ENCODE results near the gene GLRX5. TPM values are rescaled to one million over a fixed set of nuclear protein-coding genes. Genes with fewer than 3 reads are reported as not detected.
"Not testable (repeated sequence)": the region's sequence is repeated elsewhere in the genome, so short reads cannot be mapped to it uniquely, and the experiment has no call there.

The GLRX5 gene
- total RNA-seq, 1 experiment from 2014 or later = 56.9 TPM

DNA sequence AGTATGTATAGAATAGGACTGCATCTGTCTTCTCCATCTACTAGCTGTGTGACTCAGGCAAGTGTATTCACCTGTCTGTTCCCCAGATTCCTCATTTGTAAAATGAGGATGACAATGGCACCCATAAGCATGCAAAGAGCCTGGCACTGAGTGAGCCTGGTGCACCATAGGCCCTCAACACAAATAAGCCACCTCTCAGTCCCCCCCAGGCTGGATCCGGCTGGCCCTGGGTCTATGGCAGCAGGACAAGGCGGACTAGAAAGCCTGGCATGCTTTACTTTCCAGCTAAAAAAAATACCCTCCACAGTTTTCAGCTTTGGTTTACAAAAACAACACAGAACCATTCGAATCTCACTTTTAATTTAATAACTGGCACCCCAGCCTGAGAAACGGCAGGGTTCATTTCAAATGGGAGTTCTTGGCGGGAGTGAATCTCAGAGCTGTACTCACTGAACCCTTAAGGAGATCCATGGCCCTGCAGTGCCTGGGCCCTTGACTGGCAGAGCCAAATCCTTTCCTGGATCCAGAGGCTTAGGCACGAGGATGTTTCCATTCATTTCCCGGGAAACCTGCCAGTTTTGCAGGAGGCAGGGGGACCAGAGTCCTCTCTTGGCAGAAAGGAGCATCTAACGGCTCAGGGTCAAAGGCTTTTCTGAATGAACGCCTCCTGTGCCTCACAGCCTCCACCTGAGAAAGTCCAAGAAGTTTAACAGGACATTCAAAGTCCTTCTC, 36.1 kb upstream of the GLRX5 start:
- DNase-seq (ENCODE audit: low spot score) = no peak

DNA sequence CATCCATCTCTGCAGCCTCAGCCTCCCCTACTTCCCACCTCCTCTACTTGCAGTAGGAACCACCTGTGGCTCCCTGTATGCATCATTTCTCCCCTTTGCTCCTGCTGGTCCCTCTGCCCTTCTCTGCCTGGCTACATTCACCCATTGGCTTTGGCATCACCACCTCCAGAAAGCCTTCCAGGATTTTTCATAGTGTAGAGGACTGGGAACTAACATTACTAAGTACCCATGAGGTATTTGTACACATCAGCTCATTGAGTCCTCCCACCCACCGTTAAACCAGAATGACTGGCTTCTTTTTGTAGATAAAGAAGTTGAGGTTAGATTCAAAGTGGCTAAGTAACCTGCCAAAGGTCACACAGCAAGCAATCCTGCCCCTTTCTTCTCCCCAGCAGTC, 35.5 kb upstream of the GLRX5 start:
- no peak for DNase-seq (ENCODE audit: low spot score)

DNA sequence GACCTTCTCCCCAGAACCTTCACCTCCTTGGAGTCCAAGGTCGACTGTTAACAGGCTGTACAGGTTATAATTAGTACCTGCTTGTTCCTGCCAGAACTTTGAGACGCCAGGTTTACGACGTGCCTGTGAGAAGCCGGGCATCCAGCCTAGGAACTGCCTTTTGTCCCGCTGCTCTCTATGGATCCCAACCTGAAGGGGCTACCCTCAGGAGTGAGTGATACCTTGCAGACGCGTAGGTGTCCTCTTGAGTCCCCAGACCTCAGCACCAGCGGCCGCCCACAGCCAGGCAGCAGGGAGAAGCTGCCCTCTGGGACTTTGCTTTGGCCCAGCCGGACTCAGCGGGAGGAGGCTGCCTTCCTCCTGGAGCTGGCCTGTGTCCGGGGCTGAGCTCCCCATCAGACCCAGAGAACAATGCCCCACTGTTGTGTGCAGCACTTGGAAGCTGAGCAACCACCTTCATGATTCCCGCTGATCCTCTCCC, 34.6 kb upstream of the GLRX5 start:
- DNase-seq (ENCODE audit: low spot score) = no peak

DNA sequence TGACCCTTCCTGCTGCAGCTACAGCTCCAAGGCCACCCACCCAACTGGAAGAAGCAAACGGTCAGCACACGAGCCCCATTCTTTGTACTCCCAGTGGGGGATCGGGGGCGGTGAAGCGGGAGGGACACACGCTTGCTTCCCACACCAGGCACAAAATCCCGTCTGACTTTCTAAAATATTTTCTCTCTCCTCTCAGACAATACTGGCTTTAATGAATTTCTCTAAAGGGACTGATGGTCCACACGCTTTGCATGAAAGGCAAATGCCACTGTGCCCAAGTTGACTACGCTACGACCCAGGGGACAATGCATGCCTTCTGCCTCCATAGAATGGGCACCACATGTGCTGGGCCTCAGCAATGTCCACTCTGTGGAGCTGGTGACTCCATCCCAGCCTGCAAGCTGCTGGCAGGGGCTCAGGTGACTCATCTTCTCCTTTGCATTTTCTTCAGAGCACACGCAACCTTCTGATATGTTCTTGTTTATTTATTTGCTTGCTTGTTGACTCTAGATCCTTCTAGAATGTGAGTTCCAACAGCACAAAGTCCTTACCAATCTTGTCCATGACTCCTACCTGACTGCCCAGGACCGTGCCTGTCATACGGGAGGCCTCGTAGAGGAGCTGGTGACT, 34.0 kb upstream of the GLRX5 start:
- no peak for DNase-seq (ENCODE audit: low spot score)

DNA sequence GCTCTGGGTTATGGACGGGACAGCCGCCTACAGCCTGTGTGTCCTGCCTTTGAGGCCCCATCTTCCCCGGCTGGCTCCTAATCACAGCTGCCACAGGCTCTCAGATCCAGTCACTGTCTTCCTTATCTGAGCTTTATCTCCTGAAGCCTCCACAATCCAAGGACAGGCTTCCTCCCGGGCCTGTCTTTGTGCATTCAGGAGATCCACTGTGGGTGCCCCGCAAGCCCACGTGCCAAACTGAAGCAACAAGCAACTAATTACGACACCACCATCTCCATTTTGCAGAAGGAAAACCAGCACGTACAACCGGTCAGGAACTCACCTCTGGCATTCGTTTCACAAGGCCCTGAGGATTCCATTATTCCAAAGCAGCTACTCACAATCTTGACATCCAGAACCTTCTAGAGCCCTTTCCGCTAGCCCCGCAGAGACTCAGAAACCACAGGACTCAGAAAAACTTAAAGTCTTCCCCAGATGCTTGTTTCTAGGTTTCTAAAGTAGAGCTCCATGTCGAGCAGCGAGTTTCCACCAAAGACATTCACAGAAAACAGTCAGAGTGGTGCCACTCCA, 32.4 kb upstream of the GLRX5 start:
- DNase-seq (ENCODE audit: low spot score) = no peak

DNA sequence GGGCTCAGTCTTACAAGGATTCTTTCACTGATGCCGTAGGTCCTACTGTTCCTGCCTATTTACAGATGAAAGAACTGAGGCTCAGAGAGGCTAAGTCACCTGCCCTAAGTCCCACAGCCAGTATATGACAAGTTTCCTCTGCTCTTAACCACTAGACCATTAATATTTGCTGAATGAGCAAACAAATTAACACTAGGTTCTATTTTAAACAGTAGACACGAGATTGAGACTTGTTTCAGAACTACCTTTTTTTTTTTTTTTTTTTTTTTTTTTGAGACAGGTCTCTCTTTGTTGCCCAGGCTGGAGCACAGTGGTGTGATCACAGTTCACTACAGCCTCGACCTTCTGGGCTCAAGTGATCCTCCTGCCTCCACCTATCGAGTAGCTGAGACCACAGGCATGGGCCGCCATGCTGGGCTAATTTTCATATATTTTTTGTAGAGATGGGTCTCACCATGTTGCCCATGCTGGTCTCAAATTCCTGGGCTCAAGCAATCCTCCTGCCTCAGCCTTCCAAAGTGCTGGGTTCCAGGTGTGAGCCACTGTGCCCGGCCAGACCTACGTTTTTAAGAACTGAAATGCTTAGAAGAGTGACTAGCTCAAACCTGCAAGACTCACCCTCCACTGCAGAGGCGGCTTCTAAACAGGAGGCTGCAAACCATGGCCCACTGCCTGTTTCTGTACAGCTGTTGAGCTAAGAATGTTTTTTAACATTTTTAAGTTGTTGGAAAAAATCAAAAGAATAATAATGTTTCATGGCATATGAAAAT, 31.3 kb upstream of the GLRX5 start:
- DNase-seq (ENCODE audit: low spot score) = no peak

DNA sequence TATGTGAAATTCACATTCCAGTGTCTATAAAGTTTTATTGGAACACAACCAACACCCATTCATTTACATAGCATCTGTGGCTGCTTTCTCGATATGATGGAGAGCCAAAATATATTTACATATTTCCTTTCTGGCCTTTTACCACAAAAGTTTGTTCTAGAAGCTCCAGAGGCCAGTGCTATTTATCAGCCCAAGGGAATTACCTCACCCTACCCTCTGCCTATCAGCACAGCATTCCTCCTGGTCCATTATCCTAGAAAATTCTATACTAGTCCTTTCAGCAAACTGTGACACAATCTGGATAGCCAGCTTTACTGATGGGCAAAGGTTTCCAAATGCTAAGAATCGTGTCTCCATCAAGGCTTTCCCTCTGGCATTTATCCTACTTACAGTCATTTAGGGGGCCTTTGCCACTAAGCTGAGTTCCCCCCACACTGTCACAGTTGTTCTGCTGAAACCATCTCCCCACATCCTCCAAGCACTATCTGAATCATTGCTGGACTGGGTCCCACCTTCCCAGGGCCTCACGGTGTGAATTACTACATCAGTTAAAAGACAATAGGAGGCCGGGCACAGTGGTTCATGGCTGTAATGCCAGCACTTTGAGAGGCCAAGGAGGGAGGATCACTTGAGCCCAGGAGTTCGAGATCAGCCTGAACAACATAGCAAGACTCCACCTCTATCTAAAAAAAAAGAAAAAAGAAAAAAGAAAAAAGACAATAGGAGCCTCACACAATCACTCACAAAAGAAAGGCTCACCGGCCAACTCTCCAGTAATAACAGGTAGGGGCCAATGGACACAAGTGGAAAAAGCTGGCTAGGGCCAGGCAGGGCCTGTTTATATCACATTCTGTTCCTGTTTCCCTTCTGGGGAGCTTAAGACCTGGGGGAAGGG, 30.5 kb upstream of the GLRX5 start:
- DNase-seq (ENCODE audit: low spot score) = no peak

DNA sequence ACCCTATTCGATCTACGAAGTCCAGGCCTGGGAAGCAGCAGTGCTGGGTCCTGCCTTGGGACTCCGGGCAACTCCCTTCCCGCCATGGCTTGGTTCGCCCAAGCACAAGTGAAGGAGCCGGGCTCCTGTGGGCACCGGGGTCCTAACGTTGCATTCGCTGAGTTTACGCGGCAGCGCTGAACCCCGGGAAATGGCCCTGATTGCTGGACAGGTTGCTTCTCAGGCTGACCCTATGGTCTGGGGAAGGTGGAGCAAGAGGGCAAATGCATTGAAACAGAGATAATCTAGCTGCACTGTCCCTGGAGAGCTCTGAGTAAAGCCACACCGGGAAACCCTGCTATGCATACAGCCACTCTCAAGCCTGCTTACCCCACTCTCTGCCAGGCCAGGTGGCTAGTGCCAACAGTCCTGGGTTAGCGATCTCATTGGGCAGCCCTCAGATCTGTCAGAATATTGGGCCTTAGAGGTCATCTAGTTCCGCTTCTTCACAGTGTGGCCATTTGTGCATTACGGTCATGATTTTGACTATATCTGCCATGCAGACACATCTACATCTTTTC, 29.7 kb upstream of the GLRX5 start:
- DNase-seq (ENCODE audit: low spot score) = no peak

DNA sequence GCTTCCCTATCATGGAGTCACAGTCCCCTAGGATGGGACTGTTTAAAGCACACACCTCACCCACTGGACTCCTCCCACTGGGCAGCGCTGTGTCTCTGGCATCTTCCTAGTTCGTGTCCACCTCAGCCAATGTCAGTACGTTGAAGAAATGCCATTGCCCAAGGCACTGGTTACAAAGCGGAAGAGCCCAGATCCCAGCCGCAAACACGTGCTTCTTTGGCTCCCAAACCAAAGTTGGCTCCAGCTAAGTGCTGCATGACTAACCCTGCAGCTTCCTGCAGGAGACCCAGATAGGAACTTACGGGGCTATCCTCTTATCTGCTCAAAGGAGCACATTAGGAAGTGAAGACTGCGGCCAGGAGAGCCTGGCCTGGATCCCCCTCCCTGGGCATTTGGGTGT, 27.7 kb upstream of the GLRX5 start:
- DNase-seq (ENCODE audit: low spot score) = no peak

DNA sequence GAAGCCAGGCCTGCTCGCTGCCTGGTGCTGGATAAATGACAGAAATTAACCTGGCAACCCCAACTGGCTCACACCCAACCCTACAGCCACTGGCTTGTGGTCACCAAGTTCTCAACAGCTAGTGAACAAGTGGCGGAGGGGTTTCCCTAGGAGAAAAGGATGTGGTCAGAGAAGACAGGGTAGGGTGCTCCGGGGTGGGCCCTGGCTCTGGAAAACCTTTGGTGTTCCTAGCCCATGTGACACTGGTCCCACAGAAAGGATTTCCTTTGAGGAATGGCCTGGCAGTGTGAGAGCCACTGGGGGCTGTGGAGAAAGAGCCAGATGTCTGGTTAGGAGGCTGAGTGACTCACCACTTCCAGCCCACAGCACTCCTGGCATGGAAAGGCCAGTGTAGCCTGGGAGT, 27.1 kb upstream of the GLRX5 start:
- DNase-seq (ENCODE audit: low spot score) = no peak

DNA sequence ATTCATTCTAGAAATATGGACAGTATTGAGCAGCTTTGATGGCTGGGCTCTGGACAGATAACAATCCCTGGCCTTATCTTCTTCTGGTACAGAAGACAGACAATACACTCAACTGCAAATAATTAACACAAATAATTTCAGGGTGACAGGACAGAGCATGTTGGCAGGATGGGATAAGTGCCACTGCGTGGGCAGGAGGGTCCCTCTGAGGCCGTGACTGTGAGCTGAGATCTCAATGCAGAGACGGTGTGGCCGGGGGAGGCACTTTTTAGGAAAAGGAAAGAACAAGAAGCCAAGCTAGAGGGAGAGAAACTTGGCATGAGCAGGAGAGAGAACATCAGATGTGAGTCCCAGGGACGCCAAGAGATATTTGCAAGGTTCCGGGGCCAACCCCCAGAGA, 26.5 kb upstream of the GLRX5 start:
- no peak for DNase-seq (ENCODE audit: low spot score)

DNA sequence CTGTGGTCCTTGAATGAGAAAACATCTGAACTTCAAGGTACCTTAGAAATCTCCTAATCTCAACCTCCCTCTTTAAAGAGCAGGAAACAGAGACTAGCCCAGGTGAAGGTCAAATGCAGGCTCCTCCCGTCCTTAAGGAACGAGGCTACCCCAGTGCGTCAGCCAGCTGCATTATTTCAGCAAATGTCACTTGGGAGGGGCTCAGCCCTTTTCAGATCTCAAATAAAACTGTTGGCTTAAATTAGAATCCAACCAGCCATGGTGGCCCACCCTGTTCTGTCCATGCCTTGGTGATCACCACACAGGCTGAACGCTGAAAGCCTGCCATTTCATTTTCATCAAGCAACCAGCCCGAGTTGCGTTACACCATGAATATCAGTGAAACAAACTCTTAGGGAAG, 25.4 kb upstream of the GLRX5 start:
- no peak for DNase-seq (ENCODE audit: low spot score)

DNA sequence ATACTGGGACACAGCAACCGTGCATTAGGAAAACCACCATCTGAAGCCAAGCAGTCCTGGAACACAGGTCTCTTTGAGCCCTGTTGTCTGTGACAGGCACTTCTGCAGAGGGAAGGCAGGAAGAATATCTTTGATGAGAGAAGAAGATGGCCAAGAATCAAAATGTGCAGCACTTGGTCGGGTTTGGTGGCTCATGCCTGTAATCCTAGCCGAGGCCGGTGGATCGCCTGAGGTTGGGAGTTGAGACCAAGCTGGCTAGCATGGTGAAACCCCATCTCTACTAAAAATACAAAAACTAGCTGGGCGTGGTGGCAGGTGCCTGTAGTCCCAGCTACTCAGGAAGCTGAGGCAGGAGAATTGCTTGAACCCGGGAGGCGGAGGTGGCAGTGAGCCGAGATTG, 24.5 kb upstream of the GLRX5 start:
- not testable (repeated sequence) for DNase-seq (ENCODE audit: low spot score)

DNA sequence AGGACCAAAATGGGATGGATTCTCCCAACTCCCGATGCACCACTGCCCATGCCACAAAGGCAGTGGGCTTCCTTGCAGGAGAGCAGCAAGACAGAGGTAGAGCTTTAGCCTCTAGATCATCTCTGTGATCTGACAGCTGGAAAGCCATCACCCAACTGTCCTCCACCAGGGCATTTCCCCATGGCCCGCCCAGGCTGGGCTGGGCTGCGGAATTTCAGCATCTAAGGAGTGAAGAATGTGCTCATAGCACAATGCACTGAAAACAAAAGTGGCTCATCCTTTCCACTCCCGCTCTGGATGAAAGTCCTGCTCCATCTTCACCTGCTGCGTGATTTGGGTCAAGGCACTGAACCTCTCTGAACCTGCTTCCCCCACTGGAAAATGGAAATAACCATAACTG, 24.0 kb upstream of the GLRX5 start:
- DNase-seq (ENCODE audit: low spot score) = no peak

DNA sequence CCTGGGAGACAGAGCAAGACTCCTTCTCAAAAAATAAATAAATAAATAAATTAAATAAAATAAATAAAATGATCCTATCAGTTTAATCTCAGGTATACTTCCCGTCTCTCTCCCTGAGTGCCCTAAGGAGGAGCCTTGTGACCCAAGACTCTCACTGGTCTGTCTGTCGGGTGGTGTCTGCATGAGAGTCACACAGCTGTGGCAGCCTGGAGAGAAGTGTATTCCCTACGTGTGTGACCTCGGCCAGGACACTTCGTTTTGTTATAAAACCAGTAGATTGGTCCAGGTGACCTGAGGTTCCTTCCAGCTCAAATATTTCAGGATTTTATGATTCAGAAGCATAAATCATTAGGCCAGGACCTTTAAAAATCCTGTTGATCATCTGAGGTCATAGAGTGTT, 23.2 kb upstream of the GLRX5 start:
- DNase-seq (ENCODE audit: low spot score) = no peak

DNA sequence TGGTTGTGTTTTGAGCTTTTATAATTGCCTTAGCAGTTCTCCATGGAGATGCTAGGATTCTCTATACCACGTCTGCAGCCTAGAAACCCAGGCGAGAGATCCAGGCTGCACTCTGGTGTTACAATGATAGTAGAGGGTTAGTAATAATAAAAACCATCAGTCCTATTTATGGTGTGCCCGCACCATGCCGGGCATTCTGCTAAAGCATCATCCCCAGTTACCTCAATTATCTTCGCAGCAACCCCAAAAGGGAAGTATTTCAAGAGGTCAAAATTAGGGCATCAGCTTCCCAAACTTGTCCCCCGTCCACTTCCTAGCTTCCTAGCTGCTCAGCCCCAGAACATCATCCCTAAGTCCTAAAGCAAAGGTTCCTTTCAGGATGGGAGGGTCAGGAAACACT, 21.6 kb upstream of the GLRX5 start:
- no peak for DNase-seq (ENCODE audit: low spot score)

DNA sequence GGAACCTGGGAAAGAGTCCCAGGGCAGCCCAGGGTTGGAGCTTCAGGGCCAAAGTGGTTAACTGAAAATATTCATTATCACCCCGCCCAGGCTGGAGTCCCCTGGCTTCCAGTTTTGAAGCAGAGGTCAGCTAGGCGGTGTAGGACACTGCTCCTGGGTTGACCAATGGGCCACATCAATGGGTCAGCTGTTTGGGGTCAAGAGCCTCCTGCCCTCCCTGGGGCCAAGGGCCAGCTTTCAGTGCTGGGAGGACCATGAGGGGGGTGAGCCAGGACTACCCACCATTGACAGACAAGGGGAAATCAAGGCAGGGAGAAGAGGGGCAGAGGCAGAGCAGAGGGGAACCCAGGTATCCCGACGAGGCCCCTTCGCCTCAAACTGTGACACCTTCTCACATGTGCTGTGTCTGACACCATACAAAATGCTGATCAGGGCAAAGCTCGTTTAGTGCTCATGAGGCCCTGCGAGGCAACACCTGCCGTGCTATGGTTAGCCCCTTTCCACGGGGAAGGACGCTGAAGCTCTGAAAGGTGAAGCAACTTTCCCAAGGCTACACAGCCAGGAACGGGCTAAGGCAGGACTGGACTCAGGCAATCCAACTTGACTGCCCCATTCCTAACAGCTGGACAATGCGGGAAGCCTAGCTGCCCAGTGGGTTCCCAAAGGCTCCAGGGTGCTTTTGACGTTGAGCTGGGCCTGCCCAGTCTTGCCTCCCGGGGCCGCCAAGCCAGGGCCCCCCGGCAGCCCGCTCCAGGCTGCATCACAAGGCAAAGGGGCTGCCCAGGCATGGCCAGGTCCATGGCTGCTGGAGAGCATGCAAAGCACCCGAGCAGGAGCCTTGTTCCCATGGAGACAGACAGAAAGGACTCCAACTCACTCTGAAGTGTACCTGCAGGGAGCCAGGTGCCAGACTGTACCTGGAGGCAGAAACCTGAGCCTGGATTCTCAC, 20.4 kb upstream of the GLRX5 start:
- DNase-seq (ENCODE audit: low spot score) = no peak

DNA sequence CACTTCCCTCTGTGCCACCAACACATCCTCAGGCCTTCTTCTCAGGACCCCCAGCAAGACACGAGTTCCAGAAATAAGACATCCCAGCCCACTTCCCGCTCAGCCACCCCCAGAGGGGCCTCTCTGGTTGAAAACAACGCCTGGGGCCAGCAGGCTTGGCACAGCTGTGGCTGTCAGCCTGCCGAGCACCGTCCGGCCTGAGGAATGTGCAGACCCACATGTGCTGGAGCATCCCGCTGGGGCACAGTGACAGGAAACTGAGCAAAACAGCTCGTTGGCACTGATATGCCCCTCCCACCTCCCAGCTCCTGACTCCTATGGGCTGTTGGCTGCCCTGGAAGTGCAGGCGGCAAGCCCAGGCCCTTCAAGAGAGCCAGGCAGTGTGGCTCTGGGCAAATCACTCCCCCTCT, 19.8 kb upstream of the GLRX5 start:
- no peak for DNase-seq (ENCODE audit: low spot score)

DNA sequence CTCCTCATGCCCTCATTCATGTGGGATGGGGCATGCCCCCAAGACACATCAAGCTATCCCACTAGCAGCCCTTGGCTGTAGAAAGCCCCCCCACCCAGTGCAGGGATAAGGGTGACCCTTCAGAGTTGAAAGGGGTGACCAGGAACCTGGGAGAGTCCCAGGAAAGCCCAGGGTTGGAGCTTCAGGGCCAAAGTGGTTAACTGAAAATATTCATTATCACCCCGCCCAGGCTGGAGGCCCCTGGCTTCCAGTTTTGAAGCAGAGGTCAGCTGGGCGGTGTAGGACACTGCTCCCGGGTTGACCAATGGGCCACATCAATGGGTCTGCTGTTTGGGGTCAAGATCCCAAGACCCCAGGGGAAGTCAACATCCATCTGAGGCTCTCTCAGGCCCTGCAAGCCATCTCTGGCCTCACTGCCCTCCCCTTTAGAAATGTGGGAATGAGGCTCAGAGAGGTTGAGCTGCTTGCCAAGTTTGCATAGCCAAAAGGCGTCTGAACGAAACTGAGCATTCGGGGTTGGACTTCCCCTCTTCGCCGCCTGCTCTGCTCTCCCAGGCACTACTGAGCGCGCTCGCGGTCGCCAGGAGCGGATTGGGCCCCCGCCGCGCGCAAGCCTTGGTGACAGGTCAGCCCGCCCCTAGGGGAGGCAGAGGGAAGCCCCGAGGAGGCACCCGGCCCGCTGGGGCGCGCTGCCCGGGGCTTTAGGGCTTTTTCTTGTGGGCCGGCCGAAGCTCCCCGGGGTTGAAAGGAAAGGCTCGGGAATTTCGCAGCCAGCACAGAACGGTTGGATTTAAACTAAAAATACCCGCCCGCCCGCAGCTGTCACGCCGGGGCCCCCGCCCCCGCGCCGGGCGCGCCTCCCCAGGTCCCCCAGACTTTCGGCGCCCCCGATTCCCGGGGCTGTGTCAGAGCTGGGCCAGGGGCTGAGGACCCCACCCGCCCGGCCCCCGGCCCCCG, 19.0 kb upstream of the GLRX5 start:
- no peak for DNase-seq (ENCODE audit: low spot score)
